ENCODE data around the gene REPIN1. TPM values are rescaled to one million over a fixed set of nuclear protein-coding genes. Genes with fewer than 3 reads are reported as not detected.

The REPIN1 gene
- total and polyA plus RNA-seq, 4 donors, result 17.1 to 118 (median 55.1) TPM

GRCh38 chr7:150421831-150422230, 53.2 kb downstream of the REPIN1 start:
- Histone ChIP-seq H3K27me3 (ENCODE audit: control insufficient read depth in 4 of 4, insufficient read depth in 4 of 4, low read length in 3 of 4) (no peaks in the 10 kb centered on the region), H3K9ac (ENCODE audit: low read depth in 1 of 2, low read length in 2 of 2) (no peak overlapping the region), H3K4me3 (ENCODE audit: low read depth in 1 of 3, low read length in 3 of 3) (no peak overlapping the region), H3K4me1 (ENCODE audit: control insufficient read depth in 4 of 4, insufficient read depth in 4 of 4, low read length in 3 of 4) (peaks cover 0 to 10% (median 7%) of the 10 kb centered on the region in 4 donors), H3K9me3 (ENCODE audit: control insufficient read depth in 4 of 4, low read length in 3 of 4) (no peaks in the 10 kb centered on the region), H3K36me3 (ENCODE audit: control insufficient read depth in 4 of 4, insufficient read depth in 3 of 4, low read depth in 1 of 4, low read length in 3 of 4) (no peaks in the 10 kb centered on the region), H3K27ac (ENCODE audit: low read depth in 1 of 2, low read length in 2 of 2) (no peak overlapping the region)
- no peak for DNase-seq (ENCODE audit: low spot score)
- WGBS, result 87% methylated on average over 17 of the region's 17 CpGs
- TF ChIP-seq FOXA2 (IDR thresholded peaks at IDR 0.05) (no peak), RAD21 (IDR thresholded peaks at IDR 0.05) (no peak), FOXA1 (IDR thresholded peaks at IDR 0.05) (no peak), CTCF (IDR thresholded peaks at IDR 0.05; ENCODE audit: low read depth, low read length, missing input control) (no peak), EGR1 (IDR thresholded peaks at IDR 0.05; ENCODE audit: low read depth in 2 of 2) (no peak), NR2F2 (IDR thresholded peaks at IDR 0.05) (no peak), REST (IDR thresholded peaks at IDR 0.05) (no peak), YY1 (IDR thresholded peaks at IDR 0.05) (no peak), HNF4G (IDR thresholded peaks at IDR 0.05) (no peak), ATF3 (IDR thresholded peaks at IDR 0.05) (no peak), MAX (IDR thresholded peaks at IDR 0.05) (no peak), ZBTB33 (IDR thresholded peaks at IDR 0.05) (no peak)

Other genes starting within 250 kb of the REPIN1 start
- gene LRRC61, start 45.5 kb upstream of the REPIN1 start, total RNA-seq, result 10 to 100 TPM; 12.0 to 17.2 TPM
- 10 to 100 TPM; 13.9 to 21.0 TPM for gene LRRC61, start 45.5 kb upstream of the REPIN1 start, polyA plus RNA-seq
- 10 to 100 TPM in 1 of 2 donors, 1 to 10 TPM in 1; 3.0 to 61.7 TPM for gene ACTR3C, start 45.3 kb upstream of the REPIN1 start, total RNA-seq
- 10 to 100 TPM; 26.6 to 30.1 TPM for gene ACTR3C, start 45.3 kb upstream of the REPIN1 start, polyA plus RNA-seq
- gene RARRES2, start 27.2 kb upstream of the REPIN1 start, total RNA-seq, result 100 to 1,000 TPM; 149 to 437 TPM
- 1,000 to 10,000 TPM; 1,248 to 1,915 TPM for gene RARRES2, start 27.2 kb upstream of the REPIN1 start, polyA plus RNA-seq
- 1 to 10 TPM in 1 of 2 donors, under 1 TPM in 1; 0.33 to 3.1 TPM for gene ZNF775, start 10.5 kb downstream of the REPIN1 start, total RNA-seq
- gene ZNF775, start 10.5 kb downstream of the REPIN1 start, polyA plus RNA-seq, result under 1 TPM; 0.08 to 0.72 TPM
- 1 to 10 TPM; 8.8 to 9.4 TPM for gene GIMAP8, start 81.8 kb downstream of the REPIN1 start, total RNA-seq
- gene GIMAP8, start 81.8 kb downstream of the REPIN1 start, polyA plus RNA-seq, result 1 to 10 TPM; 1.6 to 6.4 TPM
- gene GIMAP7, start 146.1 kb downstream of the REPIN1 start, total RNA-seq, result 10 to 100 TPM in 1 of 2 donors, 1 to 10 TPM in 1; 4.8 to 10.9 TPM
- gene GIMAP7, start 146.1 kb downstream of the REPIN1 start, polyA plus RNA-seq, result 10 to 100 TPM; 10.2 to 12.8 TPM
- gene GIMAP4, start 198.6 kb downstream of the REPIN1 start, total RNA-seq, result 10 to 100 TPM; 15.6 to 21.3 TPM
- 10 to 100 TPM; 14.6 to 15.7 TPM for gene GIMAP4, start 198.6 kb downstream of the REPIN1 start, polyA plus RNA-seq